ENCODE measurements around the gene PALM. TPM values are rescaled to one million over a fixed set of nuclear protein-coding genes. Genes with fewer than 3 reads are reported as not detected.
A peak's percentile ranks its signal among the peaks of the same experiment; 100 is the strongest.

Gene PALM
- polyA plus RNA-seq, 2 of the 4 experiments (the other 2 are of a cell fraction) = 3.0 to 15.7 TPM

DNA sequence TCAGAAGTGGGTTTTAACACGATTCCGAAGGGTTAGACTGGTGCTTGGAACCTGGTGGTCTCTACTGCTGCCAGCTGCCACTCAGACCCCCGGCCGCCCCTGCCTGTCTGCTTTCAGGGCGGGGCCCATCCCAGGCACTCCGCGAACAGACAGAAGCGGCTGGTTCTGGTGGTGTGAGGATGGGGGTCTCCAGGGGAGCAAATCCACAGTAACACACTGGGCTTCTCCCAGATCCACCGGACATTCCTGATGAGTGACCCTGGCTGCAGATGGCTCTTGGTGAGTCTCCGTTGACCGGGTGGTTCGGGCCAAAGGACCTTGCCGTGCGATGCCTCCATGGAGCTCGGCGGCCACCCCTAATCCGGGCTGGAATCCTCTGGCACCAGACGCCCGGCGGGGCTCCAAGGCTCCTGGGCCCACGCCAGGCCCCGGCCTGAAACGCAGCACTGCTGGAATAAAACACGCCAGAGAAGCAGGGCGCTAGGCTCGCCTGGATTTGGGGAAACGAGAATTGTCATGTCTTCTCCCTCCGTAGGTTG, 86.4 kb downstream of the PALM start:
- 94% methylated on average over 16 of the region's 28 CpGs for WGBS (ENCODE audit: missing lambda C conversion rate)
- ChIA-PET CTCF (no interaction called here), POLR2A (no interaction called here)
- FAIRE-seq (no peak), DNase-seq (ENCODE audit: low read depth in 1 of 2, low spot score in 1 of 2) (no peak), ATAC-seq (no peak)
- Histone ChIP-seq H3K4me1 (peaks cover 33% of the 10 kb centered on the region), H3K27ac (peak overlapping the region in 1 of 2 experiments; percentile 97; a peak in 3 of 6 replicates), H3K9me3 (no peaks in the 10 kb centered on the region), H3K4me2 (no peak overlapping the region), H3K4me3 (no peak overlapping the region)
- TF ChIP-seq HDAC2 (IDR thresholded peaks at IDR 0.05) (no peak), ESRRA (IDR thresholded peaks at IDR 0.05; ENCODE audit: borderline replicate concordance, low read length) (no peak), RCOR1 (IDR thresholded peaks at IDR 0.05; ENCODE audit: low read depth, low read length) (no peak), FOSB (CRISPR knock-in tag; IDR thresholded peaks at IDR 0.05) (no peak), HOXB5 (CRISPR knock-in tag; IDR thresholded peaks at IDR 0.05) (no peak), MAFK (IDR thresholded peaks at IDR 0.05; ENCODE audit: partially characterized antibody) (no peak), FOXS1 (CRISPR knock-in tag; IDR thresholded peaks at IDR 0.05) (no peak), HES2 (IDR thresholded peaks at IDR 0.05) (no peak), JUNB (IDR thresholded peaks at IDR 0.05) (no peak)
- TF ChIP-seq, protein P1, sequence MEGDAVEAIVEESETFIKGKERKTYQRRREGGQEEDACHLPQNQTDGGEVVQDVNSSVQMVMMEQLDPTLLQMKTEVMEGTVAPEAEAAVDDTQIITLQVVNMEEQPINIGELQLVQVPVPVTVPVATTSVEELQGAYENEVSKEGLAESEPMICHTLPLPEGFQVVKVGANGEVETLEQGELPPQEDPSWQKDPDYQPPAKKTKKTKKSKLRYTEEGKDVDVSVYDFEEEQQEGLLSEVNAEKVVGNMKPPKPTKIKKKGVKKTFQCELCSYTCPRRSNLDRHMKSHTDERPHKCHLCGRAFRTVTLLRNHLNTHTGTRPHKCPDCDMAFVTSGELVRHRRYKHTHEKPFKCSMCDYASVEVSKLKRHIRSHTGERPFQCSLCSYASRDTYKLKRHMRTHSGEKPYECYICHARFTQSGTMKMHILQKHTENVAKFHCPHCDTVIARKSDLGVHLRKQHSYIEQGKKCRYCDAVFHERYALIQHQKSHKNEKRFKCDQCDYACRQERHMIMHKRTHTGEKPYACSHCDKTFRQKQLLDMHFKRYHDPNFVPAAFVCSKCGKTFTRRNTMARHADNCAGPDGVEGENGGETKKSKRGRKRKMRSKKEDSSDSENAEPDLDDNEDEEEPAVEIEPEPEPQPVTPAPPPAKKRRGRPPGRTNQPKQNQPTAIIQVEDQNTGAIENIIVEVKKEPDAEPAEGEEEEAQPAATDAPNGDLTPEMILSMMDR (IDR thresholded peaks at IDR 0.05) = no peak

DNA sequence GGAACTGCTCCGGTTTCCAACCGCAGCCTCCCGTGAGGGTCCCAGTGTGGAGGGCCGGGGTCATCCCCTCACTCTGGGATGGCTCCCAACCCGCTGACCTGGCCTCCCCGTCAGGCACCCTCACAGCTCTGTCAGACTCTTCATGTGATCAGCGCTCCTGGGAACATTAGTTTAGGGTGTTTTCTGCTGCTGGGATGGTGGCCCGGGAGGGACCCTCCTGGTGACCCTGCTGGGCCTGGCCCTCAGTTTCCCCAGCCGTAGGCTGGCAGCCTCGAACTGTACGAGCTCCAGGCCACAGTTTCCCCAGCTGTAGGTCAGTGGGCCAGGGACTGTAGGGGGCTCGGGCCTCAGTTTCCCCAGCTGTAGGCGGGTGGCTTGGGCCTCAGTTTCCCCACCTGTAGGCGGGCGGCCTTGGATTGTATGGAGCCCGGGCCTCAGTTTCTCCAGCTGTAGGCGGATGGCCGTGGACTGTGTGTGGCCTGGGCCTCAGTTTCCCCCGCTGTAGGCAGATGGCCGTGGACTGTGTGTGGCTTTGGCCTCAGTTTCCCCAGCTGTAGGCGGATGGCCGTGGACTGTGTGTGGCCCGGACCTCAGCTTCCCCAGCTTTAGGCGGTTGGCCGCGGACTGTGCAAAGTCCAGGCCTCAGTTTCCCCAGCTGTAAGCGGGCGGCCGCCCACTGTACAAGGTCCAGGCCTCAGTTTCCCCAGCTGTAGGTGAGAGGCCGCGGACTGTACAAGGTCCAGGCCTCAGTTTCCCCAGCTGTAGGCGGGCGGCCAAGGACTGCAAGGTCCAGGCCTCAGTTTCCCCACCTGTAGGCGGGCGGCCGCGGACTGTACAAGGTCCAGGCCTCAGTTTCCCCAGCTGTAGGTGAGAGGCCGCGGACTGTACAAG, 87.2 kb downstream of the PALM start:
- Histone ChIP-seq H3K4me3 (peak overlapping the region; percentile 53), H3K4me2 (peak overlapping the region; percentile 99), H3K27ac (peak overlapping the region; percentile 87 to 97), H3K4me1 (peaks cover 40% of the 10 kb centered on the region), H3K9me3 (no peaks in the 10 kb centered on the region)
- ChIA-PET POLR2A (no interaction called here), CTCF (interaction anchor here (1.1 kb wide), 1 partner anchor 25 kb away, joined by 4 read pairs; no protein-coding TSS in a partner anchor)
- 91% methylated on average over 12 of the region's 39 CpGs for WGBS (ENCODE audit: missing lambda C conversion rate)
- TF ChIP-seq ELK1 (IDR thresholded peaks at IDR 0.05; ENCODE audit: low read depth, low read length) (no peak), EHF (CRISPR knock-in tag; IDR thresholded peaks at IDR 0.05) (no peak), KDM5A (IDR thresholded peaks at IDR 0.05) (no peak), ZC3H11A (IDR thresholded peaks at IDR 0.05) (no peak), PHF8 (IDR thresholded peaks at IDR 0.05; ENCODE audit: borderline replicate concordance, low read depth) (no peak), JUN (IDR thresholded peaks at IDR 0.05) (no peak), CEBPB (IDR thresholded peaks at IDR 0.05) (no peak), POLR2AphosphoS2 (conservative IDR thresholded peaks at IDR 0.05; ENCODE audit: low read length) (no peak), RCOR1 (IDR thresholded peaks at IDR 0.05; ENCODE audit: low read depth, low read length) (no peak), HOXB5 (CRISPR knock-in tag; IDR thresholded peaks at IDR 0.05) (no peak), RAD21 (conservative IDR thresholded peaks at IDR 0.05 in 1 of 2, IDR thresholded peaks at IDR 0.05 in 1 of 2) (no peak), NPAS2 (CRISPR knock-in tag; IDR thresholded peaks at IDR 0.05; ENCODE audit: borderline replicate concordance) (no peak), CHD2 (IDR thresholded peaks at IDR 0.05; ENCODE audit: low read length, partially characterized antibody) (no peak), MAZ (IDR thresholded peaks at IDR 0.05; ENCODE audit: borderline replicate concordance, low read depth, low read length) (no peak)
- TF ChIP-seq, protein P2, sequence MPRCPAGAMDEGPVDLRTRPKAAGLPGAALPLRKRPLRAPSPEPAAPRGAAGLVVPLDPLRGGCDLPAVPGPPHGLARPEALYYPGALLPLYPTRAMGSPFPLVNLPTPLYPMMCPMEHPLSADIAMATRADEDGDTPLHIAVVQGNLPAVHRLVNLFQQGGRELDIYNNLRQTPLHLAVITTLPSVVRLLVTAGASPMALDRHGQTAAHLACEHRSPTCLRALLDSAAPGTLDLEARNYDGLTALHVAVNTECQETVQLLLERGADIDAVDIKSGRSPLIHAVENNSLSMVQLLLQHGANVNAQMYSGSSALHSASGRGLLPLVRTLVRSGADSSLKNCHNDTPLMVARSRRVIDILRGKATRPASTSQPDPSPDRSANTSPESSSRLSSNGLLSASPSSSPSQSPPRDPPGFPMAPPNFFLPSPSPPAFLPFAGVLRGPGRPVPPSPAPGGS (IDR thresholded peaks at IDR 0.05) = no peak
- TF ChIP-seq, protein P3, sequence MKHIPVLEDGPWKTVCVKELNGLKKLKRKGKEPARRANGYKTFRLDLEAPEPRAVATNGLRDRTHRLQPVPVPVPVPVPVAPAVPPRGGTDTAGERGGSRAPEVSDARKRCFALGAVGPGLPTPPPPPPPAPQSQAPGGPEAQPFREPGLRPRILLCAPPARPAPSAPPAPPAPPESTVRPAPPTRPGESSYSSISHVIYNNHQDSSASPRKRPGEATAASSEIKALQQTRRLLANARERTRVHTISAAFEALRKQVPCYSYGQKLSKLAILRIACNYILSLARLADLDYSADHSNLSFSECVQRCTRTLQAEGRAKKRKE (CRISPR knock-in tag; IDR thresholded peaks at IDR 0.05; ENCODE audit: low read depth) = no peak
- DNase-seq (ENCODE audit: low read depth in 1 of 2, low spot score in 1 of 2) = no peak
- no peak for FAIRE-seq
- no peak for ATAC-seq

Data from A549 (cell line).